Activated CD4-positive, alpha-beta T cell treated with anti-CD3 and anti-CD28 coated beads, Interleukin-2, Interleukin-4, amounts not matched to agents 100 ng/mL and 50 ng/mL, durations not matched to agents 16 hours and 8 hours (primary cell): ENCODE data around the gene SLC26A1.
"Not testable (repeated sequence)": the region's sequence is repeated elsewhere in the genome, so short reads cannot be mapped to it uniquely, and the experiment has no call there.

Experiments used
- DNase-seq: peaks from one replicate; pipeline ENCODE4 v3.0.0-alpha.2; 2020; ENCODE audit warnings: low spot score

Gene SLC26A1

GRCh38 chr4:1013225-1014073, 20.2 kb upstream of the SLC26A1 start:
- DNase-seq = no peak

GRCh38 chr4:1012034-1012739, 19.0 kb upstream of the SLC26A1 start:
- no peak for DNase-seq

GRCh38 chr4:1011666-1012033, 18.4 kb upstream of the SLC26A1 start:
- DNase-seq = no peak

- peak; percentile 86 for DNase-seq
These were observed 17.9 kb upstream of the SLC26A1 start, which contains the start of gene FGFRL1 for GRCh38 chr4:1011022-1011665. TSS of gene FGFRL1 (plus strand) at chr4:1011626. CDS start at chr4:1012486, 860 bp downstream.

GRCh38 chr4:1010395-1011021, 17.3 kb upstream of the SLC26A1 start:
- DNase-seq = peak; percentile 76

- peak; percentile 71 for DNase-seq
These were observed 16.6 kb upstream of the SLC26A1 start for GRCh38 chr4:1009542-1010394.

GRCh38 chr4:1008840-1009541, 15.8 kb upstream of the SLC26A1 start:
- no peak for DNase-seq

- DNase-seq = no peak
These were observed 13.7 kb upstream of the SLC26A1 start for GRCh38 chr4:1006856-1007255.

- DNase-seq = no peak
These were observed 11.6 kb upstream of the SLC26A1 start for GRCh38 chr4:1004557-1005485.

GRCh38 chr4:1004071-1004418, 10.8 kb upstream of the SLC26A1 start:
- no peak for DNase-seq

GRCh38 chr4:1003271-1004070, 10.3 kb upstream of the SLC26A1 start:
- DNase-seq = no peak

- no peak for DNase-seq
These were observed 9.5 kb upstream of the SLC26A1 start for GRCh38 chr4:1002631-1003251.

GRCh38 chr4:1002131-1002630, 9.0 kb upstream of the SLC26A1 start:
- no peak for DNase-seq

- DNase-seq = no peak
These were observed 8.4 kb upstream of the SLC26A1 start for GRCh38 chr4:1001561-1002130.

- no peak for DNase-seq
These were observed 7.6 kb upstream of the SLC26A1 start for GRCh38 chr4:1000686-1001260.

- no peak for DNase-seq
These were observed 6.8 kb upstream of the SLC26A1 start for GRCh38 chr4:999882-1000425.

- DNase-seq = not testable (repeated sequence)
These were observed 6.1 kb upstream of the SLC26A1 start for GRCh38 chr4:999240-999863.
